Spleen (tissue), 7 donors: ENCODE measurements around the gene FLCN.
A peak's percentile ranks its signal among the peaks of the same experiment; 100 is the strongest.

ENCODE experiments used
- CTCF ChIP-seq, 11 experiments: fragments of 200-600 bp in 7 of 11; fragments of 450-650 bp in 4 of 11; sonication (generic) in 4 of 11; IDR thresholded peaks in 8 of 11; conservative IDR thresholded peaks in 3 of 11; 1 replicate in 7 of 11; 2 replicates in 4 of 11; pipeline versions ENCODE4 v1.4.0 to v1.8.0; 2016 to 2021; ENCODE audit warnings: antibody characterized with exemption in 11 of 11, inconsistent platforms in 4 of 11, mild to moderate bottlenecking in 1 of 11
- POLR2A ChIP-seq, 3 donors: fragments of 450-650 bp; IDR thresholded peaks; one replicate each; pipeline ENCODE4 v1.5.1; 2017; ENCODE audit warnings: antibody characterized with exemption in 3 of 3, mild to moderate bottlenecking in 1 of 3
- POLR2AphosphoS5 ChIP-seq, 3 donors: sonication (generic); formaldehyde crosslinking; IDR thresholded peaks; one replicate each; pipeline ENCODE4 v1.5.1; 2017; ENCODE audit warnings: antibody characterized with exemption in 3 of 3
- donor health status: DM: no; HTN: no; CAD: no; lungs with moderate emphysema.
- donor health status: DM: no; HTN: no; CAD: no.
- donor health status: DM: no; HTN: no; CAD: no.

GRCh38 chr17:17237026-17237799, at the start of gene FLCN:
- TF ChIP-seq CTCF (IDR thresholded peaks at IDR 0.05 in 8 of 11, conservative IDR thresholded peaks at IDR 0.05 in 3 of 11) (peak in 2 of 11 experiments; percentile 6 to 16), POLR2AphosphoS5 (IDR thresholded peaks at IDR 0.05) (peak; percentile 89 to 95 (median 91)), POLR2A (IDR thresholded peaks at IDR 0.05) (peak in 2 of 3 donors; percentile 38 to 74)
